GM12878 (cell line): Measurements from ENCODE around the gene HLA-B. TPM values are rescaled to one million over a fixed set of nuclear protein-coding genes. Genes with fewer than 3 reads are reported as not detected.

Source experiments
- ATF7 ChIP-seq: fragments of 450-650 bp; IDR thresholded peaks from 2 replicates; pipeline ENCODE4 v1.6.1; 2016; ENCODE audit warnings: low read depth, mild to moderate bottlenecking
- BCLAF1 ChIP-seq: fragments of 450-650 bp; IDR thresholded peaks from 2 replicates; pipeline ENCODE4 v1.6.1; 2017; ENCODE audit warnings: antibody characterized with exemption, mild to moderate bottlenecking, moderate library complexity
- ETV6 ChIP-seq, 2 experiments: fragments of 450-650 bp in 1 of 2; IDR thresholded peaks in 1 of 2; conservative IDR thresholded peaks in 1 of 2; 2 replicates each; pipeline ENCODE4 v1.6.1; 2014; ENCODE audit warnings: antibody characterized with exemption in 1 of 2, borderline replicate concordance in 1 of 2, low read depth in 1 of 2, mild to moderate bottlenecking in 1 of 2, moderate library complexity in 1 of 2
- GABPA ChIP-seq: IDR thresholded peaks from 2 replicates; pipeline ENCODE4 v1.6.1; 2014; ENCODE audit warnings: antibody characterized with exemption, low read depth, mild to moderate bottlenecking, inconsistent platforms
- HDGF ChIP-seq: fragments of 450-650 bp; IDR thresholded peaks from 2 replicates; pipeline ENCODE4 v1.6.1; 2016; ENCODE audit warnings: antibody characterized with exemption
- IRF5 ChIP-seq: fragments of 450-650 bp; IDR thresholded peaks from 2 replicates; pipeline ENCODE4 v1.6.1; 2017; ENCODE audit warnings: borderline replicate concordance
- KAT2A ChIP-seq: conservative IDR thresholded peaks from 2 replicates; pipeline ENCODE4 v1.6.1; 2011; ENCODE audit warnings: low read depth, low read length; ENCODE audit not compliant: control insufficient read depth
- MYB ChIP-seq: fragments of 150-350 bp; IDR thresholded peaks from 2 replicates; pipeline ENCODE4 v1.6.1; 2014; ENCODE audit warnings: mild to moderate bottlenecking, low read depth, low read length, borderline replicate concordance
- NR2C1 ChIP-seq: fragments of 450-650 bp; IDR thresholded peaks from 2 replicates; pipeline ENCODE4 v1.6.1; 2017; ENCODE audit warnings: antibody characterized with exemption, mild to moderate bottlenecking, moderate library complexity
- RUNX3 ChIP-seq: IDR thresholded peaks from 2 replicates; pipeline ENCODE4 v1.6.1; 2012; ENCODE audit warnings: low read length, inconsistent platforms
- SIN3A ChIP-seq: IDR thresholded peaks from 2 replicates; pipeline ENCODE4 v1.6.1; 2012; ENCODE audit warnings: low read depth, low read length, improper control_type of control experiment
- ZBTB11 ChIP-seq: fragments of 450-650 bp; formaldehyde crosslinking; IDR thresholded peaks from 2 replicates; pipeline ENCODE4 v1.5.0; 2022; ENCODE audit warnings: mild to moderate bottlenecking, missing genetic modification characterization
- ZBTB33 ChIP-seq: fragments of 450-650 bp; IDR thresholded peaks from 2 replicates; pipeline ENCODE4 v1.6.1; 2017; ENCODE audit warnings: mild to moderate bottlenecking
- ZNF687 ChIP-seq: fragments of 450-650 bp; IDR thresholded peaks from 2 replicates; pipeline ENCODE4 v1.6.1; 2017; ENCODE audit warnings: mild to moderate bottlenecking, moderate library complexity
- polyA plus RNA-seq, 11 experiments: library from polyadenylated mRNA; depleted of rRNA in 4 of 11; unstranded in 6 of 11; stranded (reverse) in 5 of 11; fragments of >200 nt; fragmentation: Nextera tagmentation in 4 of 11; fragmentation: Illumina TruSeq in 1 of 11; extraction: Ambion mirVana in 4 of 11; extraction: Trizol in 1 of 11; gene quantifications; 1 replicate in 1 of 11; 2 replicates in 10 of 11; pipeline versions ENCODE4 v1.2.1 to v1.2.3, GENCODE V29; 2011 to 2016; ENCODE audit warnings: inconsistent platforms in 2 of 11, missing spikeins in 2 of 11, low read depth in 1 of 11
- total RNA-seq, 4 experiments: library from RNA; depleted of rRNA in 3 of 4; stranded (reverse); fragments of >200 nt in 3 of 4; fragmentation: Illumina TruSeq in 1 of 4; extraction: Trizol in 1 of 4; gene quantifications; 2 replicates each; pipeline versions ENCODE4 v1.2.1 to v1.2.3, GENCODE V29; 2013 to 2021
- TF ChIP-seq, protein P1 (sequence below): fragments of 450-650 bp; IDR thresholded peaks from 2 replicates; pipeline ENCODE4 v1.6.1; 2014; ENCODE audit warnings: mild to moderate bottlenecking

Gene HLA-B
- total and polyA plus RNA-seq, 10 of the 15 experiments (the other 5 are each of a cell fraction or from before 2014, with no cell fraction given) = 820 to 5,128 (median 3,370) TPM

DNA sequence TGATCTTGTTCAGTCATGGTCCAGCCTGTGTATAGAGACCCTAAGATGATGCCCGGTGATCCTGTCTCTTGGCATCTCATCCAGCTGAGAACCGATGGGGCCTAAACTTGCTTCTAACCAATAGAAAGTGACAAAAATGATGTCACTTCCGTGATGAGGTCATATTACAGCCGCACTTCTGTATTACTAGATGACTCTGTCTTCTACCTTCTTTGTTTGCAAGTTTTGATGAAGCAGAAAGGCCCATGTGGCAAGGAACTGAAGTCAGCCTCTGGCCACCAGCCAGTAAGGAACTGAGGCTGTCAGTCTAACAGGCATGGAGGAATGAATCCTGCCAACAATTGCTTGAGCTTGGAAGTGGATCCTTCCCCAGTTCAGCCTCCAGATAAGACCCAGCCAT lies 52.3 kb downstream of the HLA-B start (continued):
- TF ChIP-seq ZBTB11 = no peak
- TF ChIP-seq MYB = no peak
- peak; percentile 88 for TF ChIP-seq ATF7
- TF ChIP-seq ZNF687 = no peak
- peak; percentile 54 for TF ChIP-seq GABPA
- no peak for TF ChIP-seq ZBTB33
- peak; percentile 39; the same call in 1 of the 2 replicates for TF ChIP-seq RUNX3
- TF ChIP-seq, protein P1, sequence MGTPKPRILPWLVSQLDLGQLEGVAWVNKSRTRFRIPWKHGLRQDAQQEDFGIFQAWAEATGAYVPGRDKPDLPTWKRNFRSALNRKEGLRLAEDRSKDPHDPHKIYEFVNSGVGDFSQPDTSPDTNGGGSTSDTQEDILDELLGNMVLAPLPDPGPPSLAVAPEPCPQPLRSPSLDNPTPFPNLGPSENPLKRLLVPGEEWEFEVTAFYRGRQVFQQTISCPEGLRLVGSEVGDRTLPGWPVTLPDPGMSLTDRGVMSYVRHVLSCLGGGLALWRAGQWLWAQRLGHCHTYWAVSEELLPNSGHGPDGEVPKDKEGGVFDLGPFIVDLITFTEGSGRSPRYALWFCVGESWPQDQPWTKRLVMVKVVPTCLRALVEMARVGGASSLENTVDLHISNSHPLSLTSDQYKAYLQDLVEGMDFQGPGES = no peak
- no peak for TF ChIP-seq IRF5
- no peak for TF ChIP-seq HDGF
- TF ChIP-seq ETV6 (conservative IDR thresholded peaks at IDR 0.05 in 1 of 2, IDR thresholded peaks at IDR 0.05 in 1 of 2; ENCODE audit: borderline replicate concordance in 1 of 2, low read depth in 1 of 2) = no peak
- no peak for TF ChIP-seq KAT2A
- TF ChIP-seq BCLAF1 = no peak
- no peak for TF ChIP-seq NR2C1
- no peak for TF ChIP-seq SIN3A
